Midbrain (tissue), 1 donor: Measurements from ENCODE around the gene RAB8B.

ENCODE experiments used
- DNase-seq: peaks from one replicate; lab custom pipeline; 2025; lab: John Stamatoyannopoulos, UW

The RAB8B gene

DNA sequence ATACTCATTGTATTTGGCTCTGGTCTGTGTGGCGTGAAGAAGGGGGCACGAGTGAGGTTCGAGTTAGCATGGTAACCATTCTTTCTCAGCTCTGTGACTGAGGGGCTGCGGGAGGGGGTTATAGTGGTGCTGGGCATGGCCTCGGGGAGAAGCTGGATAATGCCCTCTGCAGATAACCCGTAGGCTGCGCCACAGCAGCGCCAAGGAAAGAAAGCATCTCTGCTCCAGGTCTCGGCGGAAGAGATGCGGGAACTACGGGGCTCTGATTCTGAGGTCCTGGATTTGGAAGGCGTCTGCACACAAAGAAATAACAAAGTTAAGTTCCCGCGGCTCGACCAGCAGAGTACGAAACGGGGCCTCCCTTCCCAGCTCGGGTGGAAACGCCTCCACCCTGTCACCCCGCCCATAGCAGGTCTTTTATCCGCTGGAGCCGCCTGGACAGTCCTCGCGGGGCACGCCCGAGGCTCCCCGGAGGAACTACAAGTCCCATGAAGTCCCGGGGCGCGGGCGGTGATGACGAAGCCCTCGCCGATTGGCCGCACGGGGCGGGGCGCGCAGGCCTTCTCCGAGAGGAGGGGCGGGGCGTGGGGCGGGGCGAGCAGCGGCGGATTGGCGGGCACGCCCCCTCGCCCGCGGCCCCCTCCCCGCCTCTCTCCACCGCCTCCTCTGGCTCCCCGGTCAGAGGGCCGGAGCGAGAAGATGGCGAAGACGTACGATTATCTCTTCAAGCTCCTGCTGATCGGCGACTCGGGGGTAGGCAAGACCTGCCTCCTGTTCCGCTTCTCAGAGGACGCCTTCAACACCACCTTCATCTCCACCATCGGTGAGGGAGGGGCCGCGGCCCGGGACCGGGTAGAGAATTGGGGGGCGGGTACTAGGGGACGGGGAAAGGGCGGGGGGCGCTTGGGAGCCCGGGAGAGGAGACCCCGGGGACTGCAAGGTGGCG is at the start of gene RAB8B:
Gene RAB8B (plus strand): TSS at position 681 of the 946 bp plus-strand sequence. CDS start 19 bp downstream, at position 700.
- peak; percentile 96 for DNase-seq

DNA sequence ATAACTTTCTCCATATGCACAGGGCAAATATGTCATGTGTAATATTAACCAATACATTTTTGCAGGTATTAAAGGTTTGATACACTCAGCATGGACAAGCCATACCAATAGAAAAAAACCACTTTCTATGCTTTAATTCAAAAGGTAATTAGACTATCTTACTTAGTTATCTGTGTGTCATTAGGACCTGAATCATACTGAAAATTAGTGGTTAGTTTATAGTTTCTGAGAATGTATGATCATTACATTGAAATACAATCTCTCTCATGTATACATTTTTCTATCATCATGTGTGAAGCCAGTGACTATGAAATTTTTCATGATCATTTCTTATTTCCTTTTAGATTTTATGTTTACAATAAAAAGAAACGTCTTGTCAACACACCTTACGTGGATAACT is 48.5 kb upstream of the RAB8B start:
- DNase-seq, result no peak

DNA sequence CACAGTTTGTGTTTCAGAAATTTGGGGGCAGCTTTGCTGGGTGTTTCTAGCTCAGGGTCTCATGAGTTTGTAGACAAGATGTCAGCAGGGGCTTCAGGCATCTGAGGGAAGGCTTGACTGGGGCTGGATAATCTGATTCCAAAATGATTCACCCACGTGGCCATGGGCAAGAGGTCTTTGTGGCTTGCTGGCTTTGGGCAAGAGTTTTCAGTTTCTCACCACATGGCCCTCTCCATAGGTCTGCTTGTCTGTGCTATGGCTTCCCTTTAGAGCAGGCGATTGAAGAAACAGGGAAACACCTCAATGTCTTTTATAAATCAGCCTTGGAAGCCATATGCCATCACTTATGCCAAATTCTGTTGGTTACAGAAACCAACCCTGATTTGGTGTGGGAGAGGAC is 44.0 kb upstream of the RAB8B start:
- no peak for DNase-seq

DNA sequence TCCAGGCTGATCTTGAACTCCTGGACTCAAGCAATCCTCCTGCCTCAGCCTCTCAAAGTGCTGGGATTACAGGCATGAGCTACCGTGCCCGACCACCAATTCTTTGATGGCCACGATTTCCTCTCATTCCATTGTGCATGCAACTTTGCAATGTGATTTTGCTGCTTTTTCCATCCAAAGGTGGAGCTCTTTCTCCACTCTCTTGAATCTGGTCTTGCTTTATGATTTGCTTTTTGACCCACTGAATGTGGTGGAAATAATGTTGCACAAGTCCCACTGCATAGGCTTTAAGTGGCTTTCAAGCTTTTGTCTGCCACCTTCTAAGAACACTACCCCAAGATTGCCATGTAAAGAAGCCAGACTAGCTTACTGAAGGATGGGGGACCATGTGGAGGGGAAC is 42.7 kb upstream of the RAB8B start:
- DNase-seq, result no peak

DNA sequence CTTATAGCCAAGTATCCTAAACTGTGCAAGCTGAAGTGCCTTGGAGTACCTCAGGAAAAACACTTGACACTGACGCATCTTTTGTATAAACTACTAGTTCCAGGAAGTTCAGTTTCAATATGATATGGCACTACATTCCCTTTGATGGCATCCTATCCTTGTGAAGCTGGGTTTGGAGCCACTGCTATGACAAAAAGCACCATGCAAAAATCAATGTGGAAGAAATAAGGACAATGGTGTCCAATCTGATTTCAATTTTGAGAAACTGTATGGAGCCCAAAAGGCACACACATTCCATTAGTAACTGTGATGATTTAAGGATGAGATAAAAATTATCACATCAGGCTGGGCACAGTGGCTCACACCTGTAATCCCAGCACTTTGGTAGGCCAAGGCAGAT is 37.7 kb upstream of the RAB8B start:
- no peak for DNase-seq

DNA sequence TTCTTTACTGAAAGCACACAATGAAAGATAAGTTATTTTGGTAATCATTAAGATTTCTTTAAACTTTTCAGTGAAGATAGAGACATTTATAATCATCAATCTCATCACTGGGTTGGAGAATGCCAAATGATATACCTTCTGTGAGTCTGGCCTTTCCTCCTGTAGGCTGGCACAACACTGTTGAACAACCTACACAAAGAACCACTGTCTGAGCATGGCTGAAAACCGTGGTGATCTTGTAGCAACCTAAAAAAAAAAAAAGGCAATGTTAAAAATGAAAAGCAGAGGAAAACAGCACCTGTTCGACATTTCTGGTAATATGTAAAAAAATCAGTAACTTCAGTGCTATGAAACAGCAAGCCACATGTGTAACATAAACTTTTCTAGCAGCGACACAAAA is 33.9 kb upstream of the RAB8B start:
- no peak for DNase-seq

DNA sequence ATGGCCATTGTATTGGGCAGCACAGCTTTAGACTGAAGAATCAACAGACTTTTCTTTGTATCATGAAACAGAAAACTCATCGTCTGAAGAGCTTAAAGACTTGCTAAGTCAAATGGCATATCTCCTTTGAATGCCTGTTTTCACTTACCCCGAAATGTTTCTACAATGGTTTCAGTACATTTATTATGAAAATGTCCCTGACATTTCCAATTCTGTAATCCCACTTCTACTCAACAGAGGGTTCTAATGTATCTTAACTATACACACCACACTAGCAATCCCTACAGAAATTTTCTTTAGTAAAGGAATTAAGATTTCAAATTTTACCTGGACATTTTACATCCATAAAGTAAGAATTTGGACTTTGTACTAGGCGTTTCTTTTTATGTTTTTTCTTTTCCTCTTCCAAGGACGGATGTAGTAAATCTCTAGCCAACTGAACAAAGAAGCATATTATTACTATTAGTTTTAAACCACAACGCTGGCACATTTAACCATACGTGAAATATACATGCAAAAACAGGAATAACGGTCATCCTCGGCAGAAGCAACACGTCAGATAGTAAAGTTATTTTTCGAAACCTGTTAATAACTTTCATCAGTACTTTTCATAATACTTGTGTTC is 33.2 kb upstream of the RAB8B start:
- DNase-seq, result peak; percentile 35

DNA sequence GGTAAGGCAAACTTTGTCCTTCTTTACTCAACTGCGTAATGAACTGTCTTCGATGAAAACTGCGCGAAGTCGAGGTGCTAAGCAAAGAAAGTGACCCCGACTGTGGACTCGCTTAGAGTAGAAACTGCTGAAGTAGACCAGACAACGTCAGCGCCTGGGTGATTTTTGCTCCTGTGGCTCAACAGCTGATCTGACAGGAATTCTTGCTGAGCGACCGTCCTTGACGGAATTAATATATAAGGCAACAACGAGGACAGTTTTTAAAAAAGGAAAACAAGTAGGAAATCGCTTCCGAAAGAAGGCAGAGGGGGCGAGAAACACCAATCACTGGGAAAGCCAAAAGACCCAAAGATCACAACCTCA is 32.7 kb upstream of the RAB8B start:
- peak; percentile 39 for DNase-seq

DNA sequence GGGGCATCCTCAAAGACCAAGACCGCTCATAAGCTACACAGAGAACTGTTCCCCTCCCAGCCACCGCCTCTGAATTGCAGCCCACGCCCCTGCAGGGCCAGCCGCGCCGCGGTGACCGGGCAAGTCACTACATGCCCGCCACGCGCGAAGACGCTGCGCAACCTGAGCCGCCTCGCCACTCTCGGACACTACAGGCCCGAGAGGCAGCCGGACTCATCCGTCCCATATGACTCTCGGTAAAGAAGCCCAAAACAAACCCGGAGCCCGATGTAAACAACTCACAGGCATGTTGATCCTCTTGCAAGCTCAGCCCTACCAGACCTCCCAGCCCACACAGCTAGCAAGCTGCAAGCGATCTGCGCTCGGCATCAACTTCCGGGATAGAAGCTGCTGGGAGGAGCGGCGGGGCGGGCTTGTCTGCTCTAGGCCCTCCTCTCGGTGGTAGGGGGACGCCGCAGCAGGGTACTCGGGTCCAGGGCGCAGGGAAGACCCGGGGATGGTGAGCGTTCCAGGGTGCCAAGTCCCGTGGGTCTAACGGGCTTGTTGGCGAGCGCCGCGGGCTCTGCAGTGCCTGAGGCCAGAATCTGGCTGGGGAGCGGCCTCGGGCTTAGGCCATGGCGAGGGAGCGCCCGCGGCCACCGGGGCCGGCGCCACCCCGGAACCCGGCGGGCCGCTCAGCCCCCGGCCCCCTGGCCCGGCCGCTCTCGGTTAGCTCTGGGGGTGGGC is 32.1 kb upstream of the RAB8B start, which contains the start of gene RPS27L:
Gene RPS27L (minus strand): TSS at position 360 of the 726 bp plus-strand sequence. CDS start 72 bp downstream, at position 288.
- peak; percentile 88 for DNase-seq

DNA sequence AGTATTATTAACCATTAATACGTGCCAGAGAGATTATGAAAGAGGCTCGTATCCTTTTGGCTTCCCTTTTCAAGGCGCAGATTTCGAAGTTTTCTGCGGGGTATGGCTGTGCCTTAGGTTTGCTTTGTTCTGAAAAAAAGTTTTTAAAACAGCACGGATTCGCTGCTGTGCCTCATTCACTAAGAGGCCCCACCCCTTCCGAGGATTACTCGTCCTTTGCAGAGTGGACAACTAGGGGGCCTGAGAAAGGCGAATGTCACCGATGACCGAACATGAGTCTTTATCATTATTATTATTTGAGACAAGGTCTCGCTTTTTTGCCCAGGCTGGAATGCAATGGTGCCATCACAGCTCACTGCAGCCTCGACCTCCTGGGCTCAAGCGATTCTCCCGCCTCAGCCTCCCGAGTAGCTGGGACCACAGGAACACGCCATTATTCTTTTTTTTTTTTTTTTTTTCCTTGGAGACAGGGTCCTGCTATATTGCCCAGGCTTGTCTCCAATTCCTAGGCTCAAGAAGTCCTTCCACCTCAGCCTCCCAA is 31.4 kb upstream of the RAB8B start:
- peak; percentile 66 for DNase-seq

DNA sequence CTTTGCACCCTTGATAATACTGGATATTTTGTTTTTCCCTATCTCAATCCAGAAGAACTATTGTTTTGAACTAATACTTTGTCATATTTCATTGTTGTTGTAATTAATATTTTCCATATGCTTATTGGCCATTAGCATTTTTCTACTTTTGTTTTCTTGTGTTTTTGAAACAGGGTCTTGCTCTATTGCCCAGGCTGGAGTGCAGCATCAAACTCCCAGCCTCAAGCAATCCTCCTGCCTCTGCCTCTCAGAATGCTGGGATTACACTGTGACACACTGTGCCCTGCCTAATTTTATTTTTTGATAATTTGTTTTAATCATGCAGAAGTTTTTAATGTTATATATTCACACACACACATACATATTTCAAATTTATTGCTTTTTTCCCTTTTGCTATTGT is 28.8 kb upstream of the RAB8B start:
- no peak for DNase-seq

DNA sequence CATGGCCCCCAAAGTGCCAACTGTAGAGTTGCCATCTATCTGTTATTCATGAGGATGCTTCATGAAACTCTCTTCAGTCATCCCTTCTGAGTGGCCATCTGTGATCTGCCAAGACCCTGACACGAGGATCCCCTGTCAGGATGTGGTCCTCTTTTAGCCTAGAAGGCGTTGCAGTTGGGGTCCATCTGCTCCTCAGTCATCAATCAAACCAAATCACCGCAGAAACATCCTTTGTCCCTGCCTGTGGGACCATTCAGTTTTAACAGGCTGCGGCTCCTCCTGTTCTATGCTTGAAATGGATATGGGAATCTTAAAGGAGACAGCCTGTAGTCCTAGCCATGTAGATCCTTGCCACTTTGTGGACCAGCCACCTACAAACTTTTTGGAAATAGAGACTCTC is 26.2 kb upstream of the RAB8B start:
- DNase-seq, result no peak

DNA sequence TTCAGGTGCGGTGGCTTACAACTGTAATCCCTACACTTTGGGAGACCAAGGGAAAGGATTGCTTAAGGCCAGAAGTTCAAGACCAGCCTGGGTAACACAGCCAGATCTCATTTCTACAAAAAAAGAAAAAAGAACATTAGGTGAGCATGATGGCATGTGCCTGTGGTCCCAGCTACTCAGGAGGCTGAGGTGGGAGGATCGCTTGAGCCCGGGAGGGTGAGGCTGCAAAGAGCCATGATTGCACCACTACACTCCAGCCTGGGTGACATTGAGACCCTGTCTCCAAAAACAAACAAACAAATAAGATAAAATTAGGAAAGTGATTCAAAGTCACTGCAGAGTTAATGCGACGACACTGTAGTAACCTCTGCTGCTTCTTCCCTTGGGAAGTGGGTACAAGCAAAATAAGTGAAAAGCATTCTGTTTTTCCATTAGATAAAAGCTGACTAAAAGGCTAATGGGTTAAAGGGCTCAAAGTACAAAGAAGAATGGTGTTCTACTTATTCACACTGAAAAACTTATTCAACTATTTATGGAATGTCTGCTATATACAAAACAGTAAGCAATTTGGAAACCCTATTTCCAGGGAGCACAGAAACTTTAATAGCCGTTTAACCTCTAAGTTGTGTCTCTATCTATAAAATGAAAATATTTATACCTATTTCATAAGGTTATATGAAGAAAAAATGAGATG is 24.1 kb upstream of the RAB8B start:
- DNase-seq, result no peak

DNA sequence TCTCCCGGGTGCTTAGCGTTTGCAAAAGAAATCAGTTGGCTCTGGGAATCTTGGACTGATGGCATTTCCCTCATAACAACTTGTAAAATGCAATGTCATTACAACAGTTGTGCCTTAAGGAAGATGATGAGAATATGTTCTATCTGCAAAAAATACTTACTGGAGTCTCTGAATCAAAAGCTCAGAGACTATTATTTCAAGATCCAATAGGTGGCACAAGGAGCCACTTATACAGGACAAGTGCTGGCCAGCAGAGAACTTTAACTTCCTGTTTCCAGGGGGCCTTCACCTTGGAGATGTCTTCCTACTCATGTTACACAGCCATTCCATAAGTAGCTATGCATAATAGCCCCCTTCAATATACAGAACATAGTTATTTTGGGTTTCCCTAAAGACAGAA is 23.2 kb upstream of the RAB8B start:
- no peak for DNase-seq

DNA sequence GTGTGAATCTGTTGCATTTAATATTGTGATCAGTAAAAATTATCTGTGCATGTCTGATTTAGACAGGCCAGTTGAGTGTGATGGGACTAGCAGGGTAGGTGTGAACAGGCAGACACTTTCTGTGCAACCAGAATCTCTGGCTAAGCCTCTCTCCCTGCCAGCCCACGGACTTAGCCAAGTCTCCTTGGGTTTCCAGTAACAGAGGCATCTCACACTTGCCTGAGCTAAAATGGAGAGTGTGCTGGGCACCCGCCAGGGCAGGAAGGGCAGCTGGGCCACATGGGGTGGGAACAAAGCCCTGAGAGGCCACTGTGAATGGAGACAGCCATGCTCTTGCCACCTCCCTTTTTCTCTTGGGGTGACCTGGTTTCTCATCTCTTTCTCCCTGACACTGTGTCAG is 19.6 kb upstream of the RAB8B start:
- DNase-seq, result peak; percentile 34

DNA sequence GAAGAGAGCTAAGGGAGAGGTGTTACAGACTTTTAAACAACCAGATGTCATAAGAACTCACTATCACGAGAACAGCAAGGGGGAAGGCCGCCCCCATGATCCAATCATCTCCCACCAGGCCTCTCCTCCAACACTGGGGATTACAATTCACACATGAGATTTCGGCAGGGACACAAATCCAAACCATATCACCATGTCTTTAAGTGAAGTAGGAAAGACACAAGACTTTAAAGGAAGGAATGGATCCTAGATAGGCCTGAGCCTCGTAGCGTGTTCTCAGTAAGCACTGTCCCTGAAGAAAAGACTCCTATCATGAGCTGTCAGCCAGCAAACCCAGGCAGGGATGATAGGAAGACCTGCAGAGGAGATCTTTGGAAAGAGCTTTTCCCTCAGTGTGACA is 17.0 kb upstream of the RAB8B start:
- no peak for DNase-seq

DNA sequence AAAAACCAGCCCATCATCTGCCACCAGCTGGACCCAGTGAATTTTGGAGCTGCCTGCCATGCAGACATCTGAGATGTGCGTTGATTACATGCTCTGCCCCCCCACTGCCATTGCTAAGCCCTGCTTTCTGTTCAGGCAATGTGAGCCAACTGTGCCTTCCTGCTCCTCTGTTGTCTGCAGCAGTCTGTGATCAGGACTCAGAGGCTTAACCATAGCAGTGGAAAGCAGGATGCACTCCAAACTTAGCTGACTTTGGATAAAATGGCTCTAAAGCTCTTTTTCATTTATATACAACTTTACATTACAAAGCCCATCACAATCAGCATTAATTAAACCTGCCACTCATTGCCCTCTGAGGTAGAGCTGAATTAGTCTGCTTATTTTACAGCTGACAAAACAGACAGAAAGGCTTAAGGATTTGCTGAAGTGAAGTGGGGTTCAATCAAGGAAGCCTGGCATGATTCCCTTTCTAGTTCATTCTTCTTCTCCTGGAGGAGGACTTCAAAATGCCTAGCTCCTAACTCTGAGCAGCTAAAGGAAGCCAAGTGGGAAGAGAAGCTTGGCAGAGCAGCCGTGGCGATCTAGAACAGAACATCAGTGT is 16.5 kb upstream of the RAB8B start:
- DNase-seq, result peak; percentile 39

DNA sequence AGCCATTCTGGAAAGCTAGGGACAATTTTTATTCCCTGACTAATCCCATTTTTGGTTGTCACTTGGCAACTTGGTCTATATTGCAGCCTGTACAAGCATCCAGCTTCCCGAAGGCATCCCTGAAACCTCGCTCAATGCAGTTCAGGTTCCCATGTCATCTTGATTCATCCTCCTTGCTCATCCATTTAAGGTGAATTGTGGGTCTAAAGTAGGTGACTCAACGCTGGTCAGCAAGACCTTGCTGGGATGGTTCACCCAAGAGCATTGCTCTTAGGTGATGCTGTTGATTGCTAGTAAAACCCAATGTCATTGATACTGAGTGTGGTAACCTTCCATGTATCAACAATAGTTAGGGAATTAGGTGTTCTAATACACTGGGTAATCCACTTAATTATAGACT is 13.1 kb upstream of the RAB8B start:
- no peak for DNase-seq

DNA sequence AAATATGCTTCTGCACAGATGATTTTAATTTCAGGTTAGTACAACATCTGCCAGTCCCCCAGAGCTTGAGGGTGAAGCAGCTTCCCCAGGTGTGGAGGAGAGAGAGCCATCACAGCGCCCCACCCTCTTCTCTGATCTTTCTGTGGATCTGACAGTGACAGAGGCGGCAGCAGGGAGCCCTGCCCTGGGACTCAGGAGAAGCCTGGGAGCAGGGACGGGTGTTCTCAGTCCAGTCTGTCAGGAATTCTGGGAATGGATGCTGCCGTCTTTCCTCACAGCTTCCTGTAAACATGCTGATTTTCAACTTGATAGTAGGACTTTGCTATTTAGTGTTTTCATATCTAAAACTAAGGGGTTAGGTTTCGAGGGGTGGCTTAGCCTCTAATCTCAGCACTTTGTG is 11.4 kb upstream of the RAB8B start:
- DNase-seq, result no peak

DNA sequence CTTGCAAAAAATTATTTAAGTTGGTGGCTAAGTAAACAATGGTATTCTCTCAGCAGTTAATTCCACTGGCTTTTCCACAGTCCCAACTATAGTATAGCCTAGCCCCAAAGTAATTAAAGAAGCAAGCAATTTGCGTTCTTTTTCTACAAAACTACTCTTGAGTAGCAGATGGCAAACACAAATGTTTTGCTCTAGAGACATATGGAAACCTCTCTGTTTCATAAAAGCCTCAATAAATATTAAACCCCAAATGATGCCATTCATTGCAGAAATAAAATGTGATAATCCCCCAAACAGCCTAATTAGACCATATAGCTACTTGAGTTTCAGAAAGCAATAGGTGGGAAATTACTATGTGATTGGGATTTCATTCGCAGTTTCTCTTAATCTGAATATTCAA is 8.7 kb upstream of the RAB8B start:
- no peak for DNase-seq

DNA sequence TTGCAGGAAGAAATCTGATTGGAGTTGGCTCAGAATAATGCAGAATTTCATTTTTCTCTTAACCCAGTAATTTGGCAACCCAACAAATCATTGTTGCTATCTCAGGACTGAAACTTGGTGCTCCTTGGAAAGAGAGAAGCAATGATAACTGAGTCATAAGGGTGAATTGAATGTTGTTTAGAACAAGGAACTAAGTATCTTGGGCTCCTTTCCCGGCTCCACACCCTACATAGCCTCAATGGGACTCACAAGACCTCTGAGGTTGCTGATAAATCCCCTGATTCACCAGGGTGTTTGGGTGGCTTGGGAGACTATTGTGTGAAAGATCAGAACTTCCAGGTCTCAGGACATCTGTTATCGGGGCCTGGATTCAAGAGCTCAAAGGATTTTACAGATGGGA is 7.8 kb upstream of the RAB8B start:
- DNase-seq, result no peak
